GM21528 (cell line): Measurements from ENCODE around the gene PCDHA6.
"Not testable (repeated sequence)": the region's sequence is repeated elsewhere in the genome, so short reads cannot be mapped to it uniquely, and the experiment has no call there.

Experiments
- ATAC-seq: cut with Tn5 transposase; IDR thresholded peaks from one replicate; pipeline ENCODE4 v1.9.1; 2021; ENCODE audit warnings: mild to moderate bottlenecking, moderate library complexity; ENCODE audit not compliant: unreplicated experiment, low FRiP score

The PCDHA6 gene

GRCh38 chr5:140827704-140828361 lies at the start of gene PCDHA6:
TSS of gene PCDHA6 (plus strand) at chr5:140827960. CDS start at chr5:140828092, 132 bp downstream.
- ATAC-seq, result no peak

- no peak for ATAC-seq
Measured at GRCh38 chr5:140780512-140780911, 47.2 kb upstream of the PCDHA6 start.

GRCh38 chr5:140785905-140786686 lies 41.7 kb upstream of the PCDHA6 start, which contains the start of gene PCDHA1:
TSS of gene PCDHA1 (plus strand) at chr5:140786140.
- ATAC-seq, result no peak

- ATAC-seq, result not testable (repeated sequence)
Measured at GRCh38 chr5:140787422-140787821, 40.3 kb upstream of the PCDHA6 start.

- not testable (repeated sequence) for ATAC-seq
Measured at GRCh38 chr5:140787849-140788504, 39.8 kb upstream of the PCDHA6 start.

- ATAC-seq, result no peak
Measured at GRCh38 chr5:140791089-140791488, 36.7 kb upstream of the PCDHA6 start.

GRCh38 chr5:140794595-140795258 lies 33.0 kb upstream of the PCDHA6 start, which contains the start of gene PCDHA2:
TSS of gene PCDHA2 (plus strand) at chr5:140794852.
- ATAC-seq, result no peak

GRCh38 chr5:140795259-140795641 lies 32.5 kb upstream of the PCDHA6 start:
- ATAC-seq, result no peak

GRCh38 chr5:140796072-140796717 lies 31.6 kb upstream of the PCDHA6 start:
- ATAC-seq, result not testable (repeated sequence)

GRCh38 chr5:140796718-140797095 lies 31.1 kb upstream of the PCDHA6 start:
- no peak for ATAC-seq

GRCh38 chr5:140800816-140801493 lies 26.8 kb upstream of the PCDHA6 start, which contains the start of gene PCDHA3:
TSS of gene PCDHA3 (plus strand) at chr5:140801057.
- no peak for ATAC-seq

- ATAC-seq, result no peak
Measured at GRCh38 chr5:140801494-140801841, 26.3 kb upstream of the PCDHA6 start.

GRCh38 chr5:140802381-140802780 lies 25.4 kb upstream of the PCDHA6 start:
- ATAC-seq, result not testable (repeated sequence)

GRCh38 chr5:140802781-140803271 lies 24.9 kb upstream of the PCDHA6 start:
- ATAC-seq, result no peak

GRCh38 chr5:140806834-140807775 lies 20.7 kb upstream of the PCDHA6 start, which contains the start of gene PCDHA4:
TSS of gene PCDHA4 (plus strand) at chr5:140807068.
- no peak for ATAC-seq

GRCh38 chr5:140808241-140808888 lies 19.4 kb upstream of the PCDHA6 start:
- not testable (repeated sequence) for ATAC-seq

- no peak for ATAC-seq
Measured at GRCh38 chr5:140808889-140809291, 18.9 kb upstream of the PCDHA6 start.
